Measurements from ENCODE around the gene GAMT. TPM values are rescaled to one million over a fixed set of nuclear protein-coding genes. Genes with fewer than 3 reads are reported as not detected.
A peak's percentile ranks its signal among the peaks of the same experiment; 100 is the strongest.
"Not testable (repeated sequence)": the region's sequence is repeated elsewhere in the genome, so short reads cannot be mapped to it uniquely, and the experiment has no call there.

Gene GAMT
- polyA plus RNA-seq, 3 donors from 2014 or later = 7.9 to 16.5 (median 10.5) TPM

GRCh38 chr19:1439525-1440417 lies 38.4 kb upstream of the GAMT start:
- Mint-ChIP-seq H3K36me3 (peaks cover 0 to 11% (median 3%) of the 10 kb centered on the region in 3 donors), H3K4me1 (peaks cover 22 to 43% of the 10 kb centered on the region in 2 donors), H3K4me3 (peak overlapping the region; percentile 95 to 99 (median 96)), H3K27me3 (ENCODE audit: low read depth in 3 of 3) (peaks cover 5 to 21% (median 12%) of the 10 kb centered on the region in 3 donors), H3K27ac (peak overlapping the region; percentile 72 to 97 (median 88))
- not testable (repeated sequence) for H3K9me3 Mint-ChIP-seq, DNase-seq

- Mint-ChIP-seq H3K36me3 (peaks cover 0 to 11% (median 3%) of the 10 kb centered on the region in 3 donors), H3K9me3 (no peaks in the 10 kb centered on the region), H3K27ac (peak overlapping the region; percentile 72 to 97 (median 88)), H3K4me3 (peak overlapping the region; percentile 95 to 99 (median 96)), H3K4me1 (peaks cover 22 to 37% of the 10 kb centered on the region in 2 donors), H3K27me3 (ENCODE audit: low read depth in 3 of 3) (peaks cover 5 to 14% (median 12%) of the 10 kb centered on the region in 3 donors)
- no peak for DNase-seq
Observed at GRCh38 chr19:1438933-1439354, 37.6 kb upstream of the GAMT start.

DNA sequence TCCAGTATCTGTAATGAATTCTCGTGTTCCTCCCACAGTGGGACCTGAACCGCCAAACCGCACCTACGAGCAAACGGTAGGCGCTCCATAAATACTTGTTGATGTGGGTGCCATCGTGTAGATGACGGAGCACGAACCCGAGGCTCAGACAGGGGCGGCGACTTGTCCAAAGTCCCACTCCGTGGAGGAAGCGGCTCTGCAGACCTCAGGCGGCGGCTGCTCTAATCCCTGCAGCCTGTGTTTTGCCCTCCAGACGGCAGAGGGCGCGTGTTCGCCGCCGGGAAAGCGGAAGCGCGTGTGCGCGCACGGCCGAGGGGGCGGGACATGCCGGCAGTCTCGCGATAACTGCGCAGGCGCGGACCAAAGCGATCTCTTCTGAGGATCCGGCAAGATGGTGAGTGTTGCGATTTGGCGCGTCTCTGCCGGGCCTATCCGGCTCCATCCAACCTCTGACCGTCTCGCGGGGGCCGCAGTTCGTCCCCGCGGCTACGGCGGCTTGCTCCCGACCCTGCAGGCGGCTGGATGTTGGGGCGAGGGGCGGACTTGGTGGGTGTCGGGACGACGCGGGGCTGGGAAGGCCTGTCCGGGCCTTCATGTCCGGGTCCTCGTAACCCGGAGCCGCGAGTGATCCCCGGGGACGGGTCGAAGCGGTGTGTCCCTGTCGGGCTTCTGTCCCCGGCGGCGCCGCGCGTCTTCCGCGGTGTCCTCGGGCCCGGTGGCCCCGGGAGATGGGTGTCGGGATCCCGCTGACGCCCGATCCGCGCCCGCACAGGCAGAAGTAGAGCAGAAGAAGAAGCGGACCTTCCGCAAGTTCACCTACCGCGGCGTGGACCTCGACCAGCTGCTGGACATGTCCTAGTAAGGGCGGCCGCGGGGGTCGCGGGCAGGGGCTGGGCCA lies 36.9 kb upstream of the GAMT start, which contains the start of gene RPS15:
TSS of gene RPS15 (plus strand) at position 362 of the 898 bp plus-strand sequence. CDS start at position 392, 30 bp downstream.
- Mint-ChIP-seq H3K4me3 (peak within 1 kb of the TSS; percentile 95 to 99 (median 96)), H3K4me1 (peaks cover 22 to 37% of the 10 kb centered on the region in 2 donors), H3K36me3 (peaks cover 0 to 11% (median 3%) of the 10 kb centered on the region in 3 donors), H3K27me3 (ENCODE audit: low read depth in 3 of 3) (peaks cover 5 to 14% (median 12%) of the 10 kb centered on the region in 3 donors), H3K27ac (peak within 1 kb of the TSS; percentile 91 to 97 (median 94)), H3K9me3 (no peaks in the 10 kb centered on the region)
- DNase-seq = peak; percentile 94 to 97 (median 96)

DNA sequence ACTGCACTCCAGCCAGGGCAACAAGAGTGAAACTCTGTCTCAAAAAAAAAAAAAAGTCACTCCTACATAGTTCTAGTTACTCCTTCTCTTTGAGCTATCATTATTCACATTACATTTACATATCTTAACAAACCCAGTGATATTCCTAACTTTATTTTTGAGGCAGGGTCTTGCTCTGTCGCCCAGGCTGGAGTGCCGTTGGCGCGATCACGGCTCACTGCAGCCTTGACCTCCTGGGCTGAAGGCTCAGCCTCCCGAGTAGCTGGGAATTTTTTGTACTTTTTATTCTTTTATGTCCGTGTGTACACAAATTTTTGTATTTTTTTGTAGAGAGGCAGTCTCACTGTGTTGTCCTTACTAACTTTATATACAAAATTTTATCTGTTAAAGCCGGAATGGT lies 36.3 kb upstream of the GAMT start:
- peaks cover 22 to 37% of the 10 kb centered on the region in 2 donors for H3K4me1 Mint-ChIP-seq
- peaks cover 5 to 14% (median 12%) of the 10 kb centered on the region in 3 donors for H3K27me3 Mint-ChIP-seq (ENCODE audit: low read depth in 3 of 3)
- DNase-seq = no peak
- H3K4me3 Mint-ChIP-seq = peak overlapping the region in 3 of 5 donors; percentile 95 to 98 (median 96)
- peaks cover 0 to 11% (median 3%) of the 10 kb centered on the region in 3 donors for H3K36me3 Mint-ChIP-seq
- H3K9me3 Mint-ChIP-seq = no peaks in the 10 kb centered on the region
- H3K27ac Mint-ChIP-seq = peak overlapping the region in 5 of 6 donors; percentile 91 to 97 (median 95)

- no peak overlapping the region for H3K4me3 Mint-ChIP-seq
- H3K27me3 Mint-ChIP-seq (ENCODE audit: low read depth in 3 of 3) = peaks cover 7 to 12% (median 12%) of the 10 kb centered on the region in 3 donors
- H3K9me3 Mint-ChIP-seq = no peaks in the 10 kb centered on the region
- H3K36me3 Mint-ChIP-seq = peaks cover 0 to 4% (median 3%) of the 10 kb centered on the region in 3 donors
- H3K4me1 Mint-ChIP-seq = peaks cover 14 to 26% of the 10 kb centered on the region in 2 donors
- peak overlapping the region in 5 of 6 donors; percentile 12 to 60 (median 45) for H3K27ac Mint-ChIP-seq
- no peak for DNase-seq
Observed at GRCh38 chr19:1435378-1435989, 34.1 kb upstream of the GAMT start.

GRCh38 chr19:1434577-1435060 lies 33.3 kb upstream of the GAMT start:
- no peak for DNase-seq
- Mint-ChIP-seq H3K9me3 (no peaks in the 10 kb centered on the region), H3K4me1 (peaks cover 9 to 19% of the 10 kb centered on the region in 2 donors), H3K36me3 (peaks cover 0 to 4% (median 3%) of the 10 kb centered on the region in 3 donors), H3K4me3 (no peak overlapping the region), H3K27me3 (ENCODE audit: low read depth in 3 of 3) (peaks cover 7 to 14% (median 12%) of the 10 kb centered on the region in 3 donors), H3K27ac (no peak overlapping the region)

DNA sequence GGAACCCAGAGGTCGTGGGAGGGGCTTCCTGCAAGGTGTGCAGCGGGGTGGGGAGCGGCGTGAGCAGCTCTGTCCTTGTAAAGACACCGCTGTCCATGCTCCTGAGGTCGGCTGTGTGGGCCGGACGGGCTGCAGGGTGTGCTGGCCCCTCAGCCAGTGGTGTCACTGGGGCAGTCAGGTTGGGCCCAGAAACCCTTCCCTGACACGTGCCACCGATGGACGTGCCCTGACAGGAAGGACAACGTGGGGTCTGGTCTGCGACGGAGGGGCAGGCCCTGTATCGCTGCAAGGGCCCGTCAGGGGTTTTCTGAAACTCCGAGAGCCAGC lies 32.7 kb upstream of the GAMT start:
- Mint-ChIP-seq H3K9me3 (no peaks in the 10 kb centered on the region), H3K4me3 (no peak overlapping the region), H3K27me3 (ENCODE audit: low read depth in 3 of 3) (peaks cover 7 to 14% (median 12%) of the 10 kb centered on the region in 3 donors), H3K36me3 (peaks cover 0 to 4% (median 3%) of the 10 kb centered on the region in 3 donors), H3K4me1 (peaks cover 5 to 12% of the 10 kb centered on the region in 2 donors), H3K27ac (no peak overlapping the region)
- no peak for DNase-seq

DNA sequence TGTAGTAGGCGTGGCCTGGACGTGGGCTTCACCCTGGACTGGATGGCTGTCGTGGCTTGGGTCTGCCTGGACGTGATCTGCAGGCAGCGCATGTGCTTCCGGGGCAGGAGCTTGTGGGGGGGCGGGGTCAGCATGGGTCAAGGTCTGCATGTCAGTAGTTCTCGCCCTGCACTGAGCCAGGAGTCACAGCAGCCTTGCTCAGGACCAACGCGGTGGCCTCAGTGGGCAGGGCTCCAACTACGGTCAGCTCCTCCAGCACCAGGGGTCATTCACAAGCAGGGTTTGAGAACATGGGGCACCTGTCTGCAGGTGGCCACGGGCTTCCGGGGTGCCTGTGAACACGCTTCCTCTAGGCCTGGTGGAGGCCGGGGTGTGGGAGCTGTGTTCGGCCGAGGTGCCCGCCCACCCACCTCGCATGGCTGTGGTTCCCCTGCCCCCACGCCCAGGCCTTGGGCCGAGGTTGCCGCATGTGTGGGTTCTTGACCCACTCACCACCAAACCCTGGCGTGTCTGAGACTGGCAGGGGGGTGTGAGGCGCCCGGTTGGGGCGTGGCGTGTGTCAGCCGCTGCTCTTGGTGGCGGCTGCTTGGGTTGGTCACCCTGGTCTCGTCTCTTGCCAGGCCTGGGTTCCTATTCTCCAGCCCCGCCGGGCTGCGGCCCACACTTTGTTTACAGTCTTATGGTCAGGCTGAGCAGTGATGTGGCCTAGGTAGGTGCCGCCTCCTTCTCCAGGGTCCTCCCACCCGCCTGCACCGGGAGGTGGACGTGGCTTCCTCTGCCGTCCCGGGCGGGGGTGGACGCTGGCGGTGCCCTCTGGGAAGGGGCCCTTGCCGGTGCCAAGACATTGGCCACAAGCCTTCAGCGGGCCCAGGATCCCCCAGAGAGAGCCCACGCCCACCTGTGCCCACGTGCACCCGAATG lies 32.0 kb upstream of the GAMT start:
- Mint-ChIP-seq H3K4me3 (no peak overlapping the region), H3K36me3 (peaks cover 0 to 4% (median 3%) of the 10 kb centered on the region in 3 donors), H3K27ac (no peak overlapping the region), H3K27me3 (ENCODE audit: low read depth in 3 of 3) (peaks cover 7 to 12% (median 9%) of the 10 kb centered on the region in 3 donors), H3K4me1 (peaks cover 5 to 11% of the 10 kb centered on the region in 2 donors), H3K9me3 (no peaks in the 10 kb centered on the region)
- no peak for DNase-seq

DNA sequence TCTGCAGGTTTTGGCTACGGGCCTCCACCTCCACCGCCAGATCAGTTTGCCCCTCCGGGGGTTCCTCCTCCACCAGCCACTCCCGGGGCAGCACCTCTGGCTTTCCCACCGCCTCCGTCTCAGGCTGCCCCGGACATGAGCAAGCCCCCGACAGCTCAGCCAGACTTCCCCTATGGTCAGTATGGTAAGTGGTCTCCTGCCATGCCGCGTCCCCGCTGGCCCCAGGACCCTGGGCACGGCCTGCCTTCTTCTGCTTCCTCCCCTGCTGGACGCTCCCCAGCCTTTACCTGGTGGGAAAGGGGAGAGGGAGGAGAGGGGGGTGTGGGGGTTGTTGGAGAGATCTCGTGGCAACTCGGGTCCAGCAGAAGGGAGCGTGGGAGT lies 31.2 kb upstream of the GAMT start:
- H3K36me3 Mint-ChIP-seq = peaks cover 0 to 3% (median 0%) of the 10 kb centered on the region in 3 donors
- no peaks in the 10 kb centered on the region for H3K9me3 Mint-ChIP-seq
- no peak overlapping the region for H3K27ac Mint-ChIP-seq
- peaks cover 0 to 3% of the 10 kb centered on the region in 2 donors for H3K4me1 Mint-ChIP-seq
- no peak for DNase-seq
- H3K27me3 Mint-ChIP-seq (ENCODE audit: low read depth in 3 of 3) = peaks cover 1 to 6% (median 2%) of the 10 kb centered on the region in 3 donors
- no peak overlapping the region for H3K4me3 Mint-ChIP-seq

DNA sequence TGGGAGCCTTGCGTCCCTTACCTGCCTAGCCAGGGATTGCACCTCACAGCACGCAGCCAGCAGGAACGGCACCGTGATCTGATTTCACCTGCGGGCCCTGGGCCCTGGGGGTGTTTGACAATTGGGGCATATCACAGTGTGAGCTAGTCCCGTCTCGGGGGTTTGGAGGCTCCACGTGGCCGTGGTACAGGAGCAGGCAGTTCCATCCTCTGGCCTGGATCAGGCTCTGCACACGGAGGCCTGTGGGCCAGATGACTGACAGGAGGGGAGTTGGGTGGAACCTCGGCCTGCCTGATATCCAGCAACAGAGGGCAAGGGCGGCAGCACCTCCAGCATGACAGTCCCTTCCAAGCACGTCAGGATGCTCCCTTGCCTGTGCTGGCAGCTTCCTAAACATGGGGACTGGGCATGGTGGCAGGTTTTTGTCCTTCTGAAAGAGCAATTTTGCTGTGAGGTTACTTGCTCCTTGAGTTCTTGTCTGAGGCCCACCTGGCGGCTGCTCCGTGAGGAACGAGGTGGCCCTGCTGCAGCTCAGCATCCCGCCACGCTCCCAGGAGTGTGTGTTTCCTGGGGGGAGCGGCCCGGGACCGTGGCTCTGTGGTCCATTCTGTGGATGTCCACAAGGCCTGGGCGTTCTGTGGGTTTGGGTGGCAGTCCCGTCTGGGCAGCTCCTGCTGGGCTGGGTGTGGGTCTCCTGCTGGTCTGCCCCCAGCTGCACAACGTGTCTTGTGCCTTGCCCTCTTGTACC lies 30.6 kb upstream of the GAMT start:
- H3K36me3 Mint-ChIP-seq = peaks cover 0 to 3% (median 0%) of the 10 kb centered on the region in 3 donors
- peaks cover 1 to 6% (median 2%) of the 10 kb centered on the region in 3 donors for H3K27me3 Mint-ChIP-seq (ENCODE audit: low read depth in 3 of 3)
- H3K9me3 Mint-ChIP-seq = no peaks in the 10 kb centered on the region
- no peak overlapping the region for H3K27ac Mint-ChIP-seq
- no peak for DNase-seq
- H3K4me3 Mint-ChIP-seq = no peak overlapping the region
- peaks cover 0 to 3% of the 10 kb centered on the region in 2 donors for H3K4me1 Mint-ChIP-seq

DNA sequence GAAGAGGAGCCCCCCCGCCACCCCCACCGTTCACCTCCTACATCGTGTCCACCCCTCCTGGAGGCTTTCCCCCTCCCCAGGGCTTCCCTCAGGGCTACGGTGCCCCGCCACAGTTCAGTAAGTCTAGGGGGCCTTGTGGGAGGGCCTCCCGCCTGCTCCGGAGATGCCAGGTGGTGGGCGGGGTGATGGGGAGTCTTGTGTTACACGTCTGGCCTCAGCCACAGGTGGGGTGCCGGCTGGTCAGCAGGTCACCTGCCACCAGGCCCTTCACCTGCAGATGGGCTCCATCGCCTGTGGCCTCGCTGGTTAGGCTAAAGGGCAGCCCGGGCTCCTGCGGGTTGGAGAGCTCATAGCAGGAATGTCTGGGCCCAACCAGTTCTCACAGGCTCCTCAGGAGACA lies 28.9 kb upstream of the GAMT start:
- peaks cover 1 to 4% (median 2%) of the 10 kb centered on the region in 3 donors for H3K27me3 Mint-ChIP-seq (ENCODE audit: low read depth in 3 of 3)
- H3K4me1 Mint-ChIP-seq = peaks cover 0 to 1% of the 10 kb centered on the region in 2 donors
- no peaks in the 10 kb centered on the region for H3K36me3 Mint-ChIP-seq
- H3K9me3 Mint-ChIP-seq = no peaks in the 10 kb centered on the region
- DNase-seq = no peak
- no peak overlapping the region for H3K4me3 Mint-ChIP-seq
- H3K27ac Mint-ChIP-seq = no peak overlapping the region

All from immature natural killer cell (primary cell).